H1 (cell line): ENCODE results near the gene LHFPL6. TPM values are rescaled to one million over a fixed set of nuclear protein-coding genes. Genes with fewer than 3 reads are reported as not detected.

Experiments
- EP300 ChIP-seq, 2 experiments: IDR thresholded peaks; 1 replicate in 1 of 2; 2 replicates in 1 of 2; pipeline ENCODE4 v1.6.1; 2011 to 2012; ENCODE audit warnings: low read depth in 2 of 2, low read length in 2 of 2, mild to moderate bottlenecking in 2 of 2, borderline replicate concordance in 1 of 2, inconsistent platforms in 1 of 2, moderate library complexity in 1 of 2
- GTF2F1 ChIP-seq: IDR thresholded peaks from 2 replicates; pipeline ENCODE4 v1.6.1; 2012; ENCODE audit warnings: low read depth, low read length, improper control_type of control experiment, borderline replicate concordance
- HDAC6 ChIP-seq: IDR thresholded peaks from one replicate; pipeline ENCODE4 v1.7.1; 2012; ENCODE audit warnings: low read depth, mild to moderate bottlenecking, inconsistent platforms, low read length, moderate library complexity
- KDM5A ChIP-seq: fragments of 200-600 bp; IDR thresholded peaks from 2 replicates; pipeline ENCODE4 v1.7.1; 2012; ENCODE audit warnings: mild to moderate bottlenecking, low read length, inconsistent platforms, mixed read lengths
- PHF8 ChIP-seq: fragments of 200-600 bp; sonication (generic); conservative IDR thresholded peaks from 2 replicates; pipeline ENCODE4 v1.7.1; 2012; ENCODE audit warnings: low read depth, mild to moderate bottlenecking, inconsistent platforms, low read length, moderate library complexity
- SIRT6 ChIP-seq: IDR thresholded peaks from one replicate; pipeline ENCODE4 v1.7.1; 2012; ENCODE audit warnings: low read length, inconsistent platforms
- SIX5 ChIP-seq: IDR thresholded peaks from 2 replicates; pipeline ENCODE4 v1.6.1; 2011; ENCODE audit warnings: mild to moderate bottlenecking, low read depth, low read length
- SUZ12 ChIP-seq: fragments of 200-600 bp; sonication (generic); IDR thresholded peaks from 2 replicates; pipeline ENCODE4 v1.6.1; 2012; ENCODE audit warnings: mild to moderate bottlenecking, inconsistent platforms, low read length, moderate library complexity, mixed read lengths
- polyA plus RNA-seq, 7 experiments: library from polyadenylated mRNA; depleted of rRNA in 3 of 7; stranded (reverse) in 5 of 7; unstranded in 2 of 7; fragments of >200 nt in 5 of 7; fragments of 200-250 nt in 2 of 7; gene quantifications; 1 replicate in 5 of 7; 2 replicates in 1 of 7; 4 replicates in 1 of 7; pipeline versions ENCODE4 v1.2.1 to v1.2.3, GENCODE V29; 2011 to 2013; ENCODE audit warnings: missing spikeins in 2 of 7, mixed read lengths in 2 of 7
- total RNA-seq: library from RNA; stranded (reverse); fragmentation: NEBNext Ultra II Directional; extraction: Animal tissue kit (Norgen Biotek cat#: 25700); gene quantifications from 2 replicates; pipeline ENCODE4 v1.2.1, GENCODE V29; 2021

The LHFPL6 gene
- total and polyA plus RNA-seq, 2 of the 8 experiments (the other 6 are each of a cell fraction or from before 2014, with no cell fraction given), result 7.6 to 17.0 TPM

GRCh38 chr13:39402221-39402970 lies 200.6 kb downstream of the LHFPL6 start (continued):
- TF ChIP-seq PHF8, result no peak
- no peak for TF ChIP-seq GTF2F1
- no peak for TF ChIP-seq SUZ12
- TF ChIP-seq KDM5A, result no peak
- no peak for TF ChIP-seq SIX5
- no peak for TF ChIP-seq EP300 (IDR thresholded peaks at IDR 0.05; ENCODE audit: borderline replicate concordance in 1 of 2, low read depth in 2 of 2, low read length in 2 of 2)
- TF ChIP-seq SIRT6, result no peak
- no peak for TF ChIP-seq HDAC6
